ENCODE data around the gene PUDP.
"Not testable (repeated sequence)": the region's sequence is repeated elsewhere in the genome, so short reads cannot be mapped to it uniquely, and the experiment has no call there.

Gene PUDP

GRCh38 chrX:7147978-7148854 lies at the start of gene PUDP:
TSS of gene PUDP (minus strand) at chrX:7148153. CDS start at chrX:7148113, 40 bp downstream.
- DNase-seq, result peak; percentile 56 to 69

- no peak for DNase-seq
Measured at GRCh38 chrX:7194606-7195005, 46.7 kb upstream of the PUDP start.

- DNase-seq, result no peak
Measured at GRCh38 chrX:7192871-7193270, 44.9 kb upstream of the PUDP start.

GRCh38 chrX:7191681-7192110 lies 43.7 kb upstream of the PUDP start:
- DNase-seq, result no peak

GRCh38 chrX:7190157-7190556 lies 42.2 kb upstream of the PUDP start:
- DNase-seq, result no peak

- DNase-seq, result no peak
Measured at GRCh38 chrX:7188672-7189071, 40.7 kb upstream of the PUDP start.

GRCh38 chrX:7184816-7185215 lies 36.9 kb upstream of the PUDP start:
- no peak for DNase-seq

GRCh38 chrX:7179446-7179845 lies 31.5 kb upstream of the PUDP start:
- no peak for DNase-seq

GRCh38 chrX:7178859-7179258 lies 30.9 kb upstream of the PUDP start:
- not testable (repeated sequence) for DNase-seq

GRCh38 chrX:7170898-7171297 lies 22.9 kb upstream of the PUDP start:
- DNase-seq, result no peak

- DNase-seq, result no peak
Measured at GRCh38 chrX:7169627-7170026, 21.7 kb upstream of the PUDP start.

GRCh38 chrX:7168371-7168770 lies 20.4 kb upstream of the PUDP start:
- no peak for DNase-seq

- no peak for DNase-seq
Measured at GRCh38 chrX:7164174-7164573, 16.2 kb upstream of the PUDP start.

GRCh38 chrX:7163146-7163677 lies 15.3 kb upstream of the PUDP start:
- DNase-seq, result no peak

- no peak for DNase-seq
Measured at GRCh38 chrX:7159149-7159861, 11.4 kb upstream of the PUDP start.

GRCh38 chrX:7158468-7158990 lies 10.6 kb upstream of the PUDP start:
- no peak for DNase-seq

- no peak for DNase-seq
Measured at GRCh38 chrX:7156879-7157278, 8.9 kb upstream of the PUDP start.

GRCh38 chrX:7155163-7155562 lies 7.2 kb upstream of the PUDP start:
- no peak for DNase-seq

- DNase-seq, result no peak
Measured at GRCh38 chrX:7154041-7154597, 6.2 kb upstream of the PUDP start.

- DNase-seq, result no peak
Measured at GRCh38 chrX:7153231-7153630, 5.3 kb upstream of the PUDP start.

GRCh38 chrX:7149411-7149810 lies 1.5 kb upstream of the PUDP start:
- no peak for DNase-seq

GRCh38 chrX:7147413-7147977 lies 458 bp downstream of the PUDP start, which contains the start of gene STS:
TSS of gene STS (plus strand) at chrX:7147712. CDS start at chrX:7253200, 105,488 bp downstream.
- peak in 1 of 2 experiments; percentile 15 for DNase-seq
